Frontal cortex (tissue), 1 donor: ENCODE measurements around the gene TBC1D8B. TPM values are rescaled to one million over a fixed set of nuclear protein-coding genes. Genes with fewer than 3 reads are reported as not detected.

Experiments
- total RNA-seq: library from RNA; depleted of rRNA; stranded (reverse); fragments of >200 nt; gene quantifications from one replicate; pipeline ENCODE4 v1.2.3, GENCODE V29; 2014

The TBC1D8B gene
- total RNA-seq, 1 donor from 2014 or later = 0.41 TPM

Other genes with a start within 250 kb of the TBC1D8B start
- 9.4 TPM for gene RADX, start 190.7 kb upstream of the TBC1D8B start, total RNA-seq
- 1.6 TPM for gene RNF128, start 76.0 kb upstream of the TBC1D8B start, total RNA-seq
- gene RIPPLY1, start 100.7 kb downstream of the TBC1D8B start, total RNA-seq = not detected
- not detected for gene CLDN2, start 117.7 kb downstream of the TBC1D8B start, total RNA-seq
- 4.1 TPM for gene MORC4, start 197.5 kb downstream of the TBC1D8B start, total RNA-seq